B cell (primary cell): ENCODE measurements around the gene GPR3.

Experiments
- CTCF ChIP-seq: fragments of 200-600 bp; IDR thresholded peaks from one replicate; pipeline ENCODE4 v1.8.0; 2022; ENCODE audit warnings: antibody characterized with exemption, mild to moderate bottlenecking
- EZH2 ChIP-seq: IDR thresholded peaks from 2 replicates; pipeline ENCODE4 v1.6.1; 2012; ENCODE audit warnings: borderline replicate concordance, low read depth, mild to moderate bottlenecking, moderate library complexity, low read length; ENCODE audit not compliant: insufficient read depth, poor library complexity, severe bottlenecking

- TF ChIP-seq EZH2, result no peak
- TF ChIP-seq CTCF, result no peak
Observed at GRCh38 chr1:27355683-27356082, 36.7 kb upstream of the GPR3 start.
